SKM-1 treated with dmso at 0.1 percent for 144 hours (cell line): ENCODE data around the gene FAM89B.
A peak's percentile ranks its signal among the peaks of the same experiment; 100 is the strongest.

Experiments used
- DNase-seq: peaks from one replicate; lab custom pipeline; 2025; ENCODE audit not compliant: unreplicated experiment; lab: John Stamatoyannopoulos, UW

The FAM89B gene

DNA sequence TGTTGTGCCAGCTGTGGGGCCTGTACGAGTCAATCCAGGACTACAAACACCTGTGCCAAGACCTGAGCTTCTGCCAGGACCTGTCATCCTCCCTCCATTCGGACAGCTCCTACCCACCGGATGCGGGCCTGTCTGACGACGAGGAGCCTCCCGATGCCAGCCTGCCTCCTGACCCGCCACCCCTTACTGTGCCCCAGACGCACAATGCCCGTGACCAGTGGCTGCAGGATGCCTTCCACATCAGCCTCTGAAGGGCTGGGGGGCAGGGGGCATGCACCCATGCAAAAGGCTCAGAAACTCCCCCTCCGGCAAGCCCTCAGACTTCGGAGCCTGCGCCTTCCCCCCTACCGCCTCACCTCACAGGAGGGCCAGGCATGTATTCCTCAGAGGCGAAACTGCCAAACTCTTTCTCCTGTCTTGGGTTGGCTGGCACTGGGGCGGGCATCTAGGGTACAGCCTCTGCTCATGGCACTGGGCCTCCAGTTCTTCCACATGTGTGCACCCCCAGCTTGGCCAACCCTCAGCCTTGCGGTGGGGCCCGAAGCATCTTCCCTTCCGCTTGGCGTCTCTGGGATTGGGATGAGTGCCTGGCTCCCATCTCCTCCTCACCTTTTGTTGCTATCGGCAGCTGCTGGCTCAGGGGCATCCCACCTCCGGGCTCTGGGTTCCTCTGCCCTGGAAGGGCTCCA is 1.2 kb downstream of the FAM89B start:
- DNase-seq, result no peak

DNA sequence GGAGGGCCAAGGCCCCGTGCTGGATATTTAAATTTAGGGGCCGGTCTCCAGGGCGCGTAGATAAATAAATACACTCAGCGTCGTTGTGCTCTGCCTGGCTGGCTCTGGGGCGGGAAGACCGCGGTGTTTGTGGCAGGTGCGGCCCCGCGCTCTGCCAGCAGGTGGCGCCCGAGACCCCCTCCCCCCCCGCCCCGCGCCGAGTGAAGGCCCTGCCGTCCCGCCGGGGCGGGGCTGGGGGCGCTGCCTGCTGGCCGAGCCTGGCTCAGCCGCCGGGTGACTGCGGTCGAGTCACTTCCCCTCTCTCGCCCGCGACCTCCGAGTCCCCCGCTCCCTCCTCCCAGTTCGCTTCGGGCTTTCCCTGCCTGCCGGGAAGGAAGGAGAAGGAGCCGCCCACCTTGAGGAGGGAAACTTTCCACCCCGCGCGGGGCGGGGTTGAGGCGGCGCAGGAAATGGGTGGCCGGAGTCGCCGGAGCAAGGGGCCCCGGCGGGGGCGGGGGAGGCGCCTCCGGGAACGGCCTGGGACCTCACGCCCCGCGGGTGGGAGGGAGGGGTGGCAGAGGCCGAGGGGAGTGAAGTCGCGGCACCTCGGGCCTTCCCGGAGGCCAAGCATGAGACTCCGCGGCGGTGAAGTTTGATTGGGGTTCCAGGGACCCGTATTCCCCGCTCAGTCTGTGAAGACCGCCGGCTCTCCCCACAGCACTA is 1.9 kb downstream of the FAM89B start:
- DNase-seq, result peak; percentile 93

GRCh38 chr11:65574811-65575567 is 2.7 kb downstream of the FAM89B start:
- no peak for DNase-seq

- peak; percentile 59 for DNase-seq
Observed at GRCh38 chr11:65575568-65576231, 3.4 kb downstream of the FAM89B start, which contains the start of gene EHBP1L1. EHBP1L1 (plus strand) TSS chr11:65576053; CDS start chr11:65576303, 250 bp downstream.

DNA sequence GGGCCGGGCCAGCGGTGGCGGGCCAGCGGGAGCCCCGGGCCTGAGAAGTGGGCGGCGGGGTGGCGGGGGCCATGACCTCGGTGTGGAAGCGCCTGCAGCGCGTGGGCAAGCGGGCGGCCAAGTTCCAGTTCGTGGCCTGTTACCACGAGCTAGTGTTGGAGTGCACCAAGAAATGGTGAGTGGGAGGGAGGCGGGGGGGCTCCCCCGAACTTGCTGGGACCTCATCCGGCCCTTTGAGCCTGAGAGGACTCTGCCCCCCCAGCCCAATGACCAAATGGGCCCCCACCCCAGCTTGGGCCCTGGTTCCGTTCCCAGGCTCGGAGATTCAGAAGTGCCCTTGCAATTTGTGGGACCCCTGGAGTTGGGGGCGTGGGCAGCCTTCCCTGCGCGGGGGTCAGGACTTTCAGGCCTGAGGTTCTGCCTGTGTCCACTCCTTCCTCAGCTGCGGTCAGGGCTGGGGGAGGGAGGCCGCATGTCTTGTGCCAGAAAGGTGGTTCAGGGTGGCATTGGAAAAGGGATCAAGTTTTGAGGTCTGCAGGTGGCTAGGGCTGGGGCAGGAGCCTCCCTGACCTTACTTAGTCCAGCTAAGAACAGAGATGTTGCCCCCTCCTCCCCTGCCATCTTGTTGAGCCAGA is 4.0 kb downstream of the FAM89B start:
- DNase-seq, result no peak

GRCh38 chr11:65576867-65577755 is 4.8 kb downstream of the FAM89B start:
- peak; percentile 33 for DNase-seq

DNA sequence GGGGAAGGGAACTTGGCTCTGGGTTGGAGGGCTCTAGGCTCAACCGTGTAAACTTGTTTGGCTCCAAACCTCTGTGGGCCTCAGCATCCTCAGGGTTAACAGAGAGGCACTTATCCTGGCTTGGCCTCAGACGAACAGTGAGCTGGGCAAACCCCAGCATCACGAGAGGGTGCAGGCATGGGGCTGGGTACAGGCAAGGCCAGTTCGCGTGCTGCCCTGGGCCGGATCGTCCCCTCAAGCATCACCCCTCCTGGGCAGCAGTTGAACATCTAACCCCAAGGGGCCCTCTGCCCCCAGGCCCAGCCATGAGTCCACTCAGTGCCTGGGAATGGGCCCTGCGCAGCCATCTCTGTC is 5.4 kb downstream of the FAM89B start:
- no peak for DNase-seq

- DNase-seq, result no peak
Observed at GRCh38 chr11:65578134-65578533, 5.8 kb downstream of the FAM89B start.

- DNase-seq, result no peak
Observed at GRCh38 chr11:65578667-65579066, 6.3 kb downstream of the FAM89B start.

- peak; percentile 14 for DNase-seq
Observed at GRCh38 chr11:65579291-65579690, 7.0 kb downstream of the FAM89B start.

- no peak for DNase-seq
Observed at GRCh38 chr11:65580031-65580692, 7.8 kb downstream of the FAM89B start.

GRCh38 chr11:65580756-65581155 is 8.4 kb downstream of the FAM89B start:
- no peak for DNase-seq

- DNase-seq, result no peak
Observed at GRCh38 chr11:65581928-65582327, 9.6 kb downstream of the FAM89B start.

DNA sequence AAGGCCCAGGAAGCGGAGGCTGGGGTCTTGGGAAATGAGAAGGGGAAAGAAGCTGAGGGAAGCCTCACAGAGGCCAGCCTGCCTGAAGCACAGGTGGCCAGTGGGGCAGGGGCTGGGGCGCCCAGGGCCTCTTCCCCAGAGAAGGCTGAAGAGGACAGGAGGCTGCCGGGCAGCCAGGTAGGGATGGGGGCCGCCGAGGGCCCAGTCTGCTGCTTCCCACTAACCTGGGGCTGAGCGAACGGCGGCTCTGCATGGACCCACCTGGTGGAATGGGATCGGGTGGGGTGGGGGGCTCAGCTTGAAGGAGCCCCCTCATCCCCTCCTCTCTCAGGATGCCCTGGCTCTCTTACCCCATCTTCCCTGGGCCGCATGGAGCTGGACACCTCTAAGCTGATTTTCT is 11.3 kb downstream of the FAM89B start:
- DNase-seq, result no peak

DNA sequence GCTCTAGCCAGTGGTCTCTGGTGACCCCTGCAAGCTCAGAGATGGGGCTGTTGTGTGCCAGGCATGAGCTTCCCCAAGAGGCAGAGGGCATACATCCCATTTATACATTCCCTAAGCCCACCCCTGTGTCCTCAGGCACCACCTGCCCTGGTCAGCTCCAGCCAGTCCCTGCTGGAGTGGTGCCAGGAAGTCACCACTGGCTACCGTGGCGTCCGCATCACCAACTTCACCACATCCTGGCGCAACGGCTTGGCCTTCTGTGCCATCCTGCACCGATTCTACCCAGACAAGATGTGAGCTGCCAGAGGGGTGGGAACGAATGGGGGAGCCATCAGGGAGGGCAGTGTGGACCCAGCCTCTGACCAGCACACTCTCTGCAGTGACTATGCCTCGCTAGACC is 11.8 kb downstream of the FAM89B start:
- DNase-seq, result no peak

- DNase-seq, result no peak
Observed at GRCh38 chr11:65584723-65585171, 12.4 kb downstream of the FAM89B start.

DNA sequence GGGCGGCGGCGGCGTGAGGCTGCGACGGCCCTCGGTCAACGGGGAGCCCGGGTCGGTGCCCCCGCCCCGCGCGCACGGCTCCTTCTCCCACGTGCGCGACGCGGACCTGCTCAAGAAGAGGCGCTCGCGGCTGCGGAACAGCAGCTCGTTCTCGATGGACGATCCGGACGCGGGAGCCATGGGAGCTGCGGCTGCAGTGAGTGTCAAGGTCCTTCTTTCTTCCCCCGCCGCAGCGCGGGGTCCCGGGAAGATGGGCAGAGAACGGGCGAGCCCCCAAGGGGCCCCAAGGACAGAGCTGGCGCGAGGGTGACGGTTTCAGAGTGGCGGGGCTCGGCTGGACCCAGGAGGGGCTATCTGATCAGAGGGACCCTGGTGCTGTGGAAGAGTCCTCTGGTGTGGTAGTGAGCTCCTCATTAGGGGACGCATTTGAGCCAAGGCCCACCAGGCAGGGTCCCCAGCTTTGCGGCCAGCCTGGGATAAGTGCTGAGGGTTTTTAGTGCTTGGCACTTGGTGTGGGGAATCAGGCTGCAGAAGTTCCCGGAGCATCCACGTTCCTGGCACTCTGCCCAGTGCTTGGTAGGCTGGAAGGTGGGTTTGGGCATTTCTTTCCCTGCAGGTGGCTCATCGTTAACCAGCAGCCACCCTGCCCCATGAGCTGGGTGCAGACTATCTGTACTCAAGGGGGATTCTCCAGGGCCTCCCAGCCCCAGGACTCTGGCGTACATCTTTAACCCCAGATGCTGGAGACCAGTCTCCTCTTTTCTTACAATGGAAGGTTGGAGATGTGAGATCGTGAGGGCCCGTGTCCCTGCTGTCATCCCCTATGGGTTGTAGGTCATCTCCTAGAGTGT is 13.3 kb downstream of the FAM89B start:
- DNase-seq, result no peak

DNA sequence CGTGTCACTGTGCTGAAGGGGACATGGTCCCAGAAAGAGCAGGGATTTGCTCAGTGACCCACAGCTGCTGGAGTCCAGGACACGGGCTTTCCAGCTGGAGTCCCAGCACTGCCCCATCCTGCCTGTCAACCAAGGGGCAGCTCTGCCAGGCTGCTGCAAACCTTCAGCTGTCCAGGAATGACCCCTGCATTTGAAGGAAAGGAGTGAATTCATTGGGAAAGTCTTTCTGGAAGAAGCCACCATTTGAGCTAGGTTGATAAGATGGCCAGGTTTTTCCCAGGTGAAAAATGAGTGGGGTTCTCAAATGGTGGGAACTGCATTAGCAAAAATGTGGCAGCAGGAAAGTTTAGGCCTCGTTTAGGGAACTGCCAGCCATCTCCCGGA is 13.9 kb downstream of the FAM89B start:
- no peak for DNase-seq
